LHCN-M2 (cell line): ENCODE data around the gene CXXC5. TPM values are rescaled to one million over a fixed set of nuclear protein-coding genes. Genes with fewer than 3 reads are reported as not detected.

Experiments used
- DNase-seq: peaks from one replicate; pipeline ENCODE4 v3.0.0-alpha.2; 2012; ENCODE audit warnings: low read depth
- total RNA-seq: library from RNA; depleted of rRNA; stranded (reverse); fragments of >200 nt; gene quantifications from 2 replicates; pipeline ENCODE4 v1.2.3, GENCODE V29; 2014

Gene CXXC5
- total RNA-seq, 1 experiment from 2014 or later, result 240 TPM

- no peak for DNase-seq
Observed at GRCh38 chr5:139680368-139681111, 32.4 kb downstream of the CXXC5 start.

DNA sequence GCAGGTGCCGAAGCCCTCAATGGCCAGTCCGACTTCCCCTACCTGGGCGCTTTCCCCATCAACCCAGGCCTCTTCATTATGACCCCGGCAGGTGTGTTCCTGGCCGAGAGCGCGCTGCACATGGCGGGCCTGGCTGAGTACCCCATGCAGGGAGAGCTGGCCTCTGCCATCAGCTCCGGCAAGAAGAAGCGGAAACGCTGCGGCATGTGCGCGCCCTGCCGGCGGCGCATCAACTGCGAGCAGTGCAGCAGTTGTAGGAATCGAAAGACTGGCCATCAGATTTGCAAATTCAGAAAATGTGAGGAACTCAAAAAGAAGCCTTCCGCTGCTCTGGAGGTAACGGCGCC is 32.9 kb downstream of the CXXC5 start:
- no peak for DNase-seq

DNA sequence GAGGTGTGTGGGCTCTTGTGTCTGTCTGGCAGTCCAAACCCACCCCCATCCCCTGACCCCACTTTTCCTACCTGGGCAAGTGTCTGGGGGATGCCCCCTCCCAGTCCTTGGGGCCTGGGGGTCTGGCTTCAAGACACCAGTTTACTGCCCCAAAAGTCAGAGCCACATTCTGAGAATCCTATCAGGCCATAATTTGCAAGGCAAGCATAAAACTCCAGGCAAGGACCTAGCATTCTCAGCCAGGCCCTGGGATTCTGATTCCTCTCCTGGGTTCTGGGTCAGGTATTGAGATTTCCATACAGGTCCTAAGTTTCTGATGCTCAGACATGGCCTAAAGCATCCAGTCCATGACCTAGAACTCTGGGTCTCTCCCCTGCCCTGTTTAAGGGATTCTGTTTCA is 33.3 kb downstream of the CXXC5 start:
- no peak for DNase-seq

DNA sequence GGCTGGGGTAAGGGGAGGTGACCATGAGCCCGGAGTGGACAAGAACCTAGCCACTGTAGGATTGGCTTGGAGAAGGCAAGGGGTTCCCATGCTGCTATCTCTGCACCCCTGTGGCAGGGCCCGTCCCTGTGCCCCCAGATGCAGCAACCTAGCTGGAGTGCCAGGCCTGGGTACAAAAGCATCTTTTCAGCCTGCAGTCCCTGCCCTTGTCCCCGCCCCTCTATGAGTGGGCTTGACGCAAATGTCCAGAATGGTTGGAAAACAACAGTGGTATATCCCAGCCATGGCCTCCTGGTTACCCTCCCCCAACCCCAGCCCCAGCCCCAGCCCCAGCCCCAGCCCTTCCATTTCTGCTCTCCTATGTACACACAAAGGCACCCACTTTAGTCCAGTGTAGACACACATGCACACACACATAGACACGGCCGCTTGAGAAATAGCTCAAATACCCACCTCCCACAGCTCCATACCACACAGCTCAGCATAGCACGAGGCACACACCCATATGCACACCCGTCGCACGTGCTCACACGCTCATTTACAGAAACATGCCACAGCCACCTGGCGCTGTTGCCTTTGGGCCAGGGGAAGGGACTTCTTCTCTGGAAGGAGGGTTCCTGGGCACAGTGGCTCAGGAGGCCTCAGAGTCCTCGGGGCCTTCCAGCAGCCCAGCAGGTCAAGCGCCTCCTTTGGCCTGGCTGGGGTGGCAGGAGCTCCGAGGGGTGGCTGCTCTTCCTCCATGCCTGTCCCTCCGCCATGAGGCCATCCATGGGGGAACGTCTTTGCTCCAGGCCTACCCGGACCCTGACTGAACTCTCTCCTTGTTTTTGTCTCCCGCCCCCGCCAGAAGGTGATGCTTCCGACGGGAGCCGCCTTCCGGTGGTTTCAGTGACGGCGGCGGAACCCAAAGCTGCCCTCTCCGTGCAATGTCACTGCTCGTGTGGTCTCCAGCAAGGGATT is 34.1 kb downstream of the CXXC5 start:
- no peak for DNase-seq

- DNase-seq, result no peak
Observed at GRCh38 chr5:139683295-139684271, 35.4 kb downstream of the CXXC5 start.

DNA sequence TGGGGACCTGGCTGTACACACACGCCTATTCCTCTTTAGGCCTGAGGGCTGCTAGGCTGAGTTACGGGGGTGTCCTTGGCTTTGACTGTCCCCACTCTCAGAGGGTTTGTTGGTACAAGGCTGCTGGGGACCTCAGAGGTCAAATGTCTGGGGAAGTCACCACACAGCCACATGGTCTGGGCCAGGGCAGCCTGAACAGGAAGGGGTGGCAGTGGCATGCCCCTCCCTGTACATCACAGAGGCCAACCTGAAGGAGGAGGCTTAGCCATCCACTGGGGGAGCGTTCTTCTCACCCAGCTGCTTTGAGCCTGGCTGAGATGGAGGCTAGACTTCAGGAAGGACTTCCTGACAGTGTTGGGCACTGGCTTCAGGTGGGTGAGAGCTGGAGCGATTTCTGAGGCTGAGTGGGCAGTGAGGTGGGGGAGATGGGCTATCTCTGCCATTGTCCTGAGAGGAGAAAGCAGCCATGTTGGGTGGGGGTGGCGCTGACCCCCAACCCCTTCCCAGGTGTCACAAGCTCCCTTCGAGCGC is 36.3 kb downstream of the CXXC5 start:
- no peak for DNase-seq

- peak; percentile 56 for DNase-seq
Observed at GRCh38 chr5:139684881-139685749, 37.0 kb downstream of the CXXC5 start.

DNA sequence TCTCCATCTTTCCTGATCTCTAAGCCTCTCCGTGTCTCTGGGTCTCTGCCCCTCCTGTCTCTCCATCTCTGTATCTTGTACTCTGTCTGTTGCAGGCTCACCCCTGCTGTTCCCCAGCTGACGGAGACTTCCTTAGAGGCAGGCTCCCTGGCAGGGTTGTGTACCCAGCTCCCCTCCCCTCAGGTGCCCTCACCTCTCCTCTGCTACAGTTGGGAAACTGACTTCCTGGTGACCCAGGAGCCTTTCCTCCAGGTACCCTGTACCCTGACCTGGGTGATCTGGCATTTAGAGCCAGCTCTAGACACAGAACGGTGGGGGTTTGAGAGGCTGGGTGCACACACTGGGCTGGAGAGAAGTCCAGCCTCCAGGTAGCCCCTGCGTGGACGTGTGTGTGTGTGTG is 37.7 kb downstream of the CXXC5 start:
- DNase-seq, result no peak

GRCh38 chr5:139686356-139686705 is 38.2 kb downstream of the CXXC5 start:
- no peak for DNase-seq

- no peak for DNase-seq
Observed at GRCh38 chr5:139686706-139687441, 38.7 kb downstream of the CXXC5 start.

DNA sequence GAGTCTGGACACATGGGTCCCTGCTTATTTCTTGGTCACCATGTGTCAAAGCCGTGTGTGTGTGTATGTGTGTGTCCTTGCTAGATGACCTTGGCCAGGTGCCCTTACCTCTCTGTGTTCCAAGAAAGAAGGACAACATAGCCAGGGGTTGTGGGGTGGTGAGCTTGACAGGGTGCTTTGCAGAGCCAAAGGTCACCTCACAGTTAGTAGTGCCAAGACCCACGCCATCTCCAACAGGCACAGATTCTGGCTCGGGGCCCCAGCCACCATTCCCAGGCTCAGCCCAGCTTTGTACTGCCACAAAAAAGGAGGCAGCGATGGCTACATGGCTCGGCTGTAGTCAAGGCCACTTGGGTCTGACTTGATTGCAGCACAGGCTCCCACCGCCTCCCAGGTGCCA is 39.5 kb downstream of the CXXC5 start:
- no peak for DNase-seq

DNA sequence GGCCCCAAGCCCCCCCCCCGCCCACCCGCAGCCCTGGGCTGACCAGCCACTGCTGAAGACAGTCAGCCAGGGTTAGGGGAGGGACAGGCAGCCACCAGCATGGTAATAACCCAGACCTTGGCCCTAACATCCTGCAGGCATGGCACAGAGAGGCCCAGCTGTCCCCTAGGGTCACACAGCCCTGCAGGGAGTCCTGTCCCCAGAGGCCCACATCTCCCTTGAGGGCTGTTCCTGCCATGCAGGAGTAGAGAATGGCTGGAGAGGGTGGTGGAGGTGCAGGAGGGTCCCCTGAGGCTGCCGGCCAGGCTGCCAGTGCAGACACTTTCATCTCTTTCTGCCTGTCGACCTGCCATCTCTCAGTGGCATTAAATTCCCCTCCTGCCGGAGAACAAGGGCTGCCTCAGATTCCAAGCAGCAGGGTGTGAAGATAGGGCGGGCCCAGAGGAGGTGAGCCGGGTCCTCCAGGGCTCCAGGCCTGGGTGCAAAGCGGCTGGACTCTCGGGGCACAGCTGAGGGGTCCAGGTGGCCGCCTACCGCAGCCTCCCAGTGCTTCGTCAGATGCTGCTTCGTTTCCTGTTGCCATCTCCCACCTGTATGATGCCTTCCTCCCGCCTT is 40.0 kb downstream of the CXXC5 start:
- DNase-seq, result no peak

- no peak for DNase-seq
Observed at GRCh38 chr5:139688751-139689372, 40.7 kb downstream of the CXXC5 start.

DNA sequence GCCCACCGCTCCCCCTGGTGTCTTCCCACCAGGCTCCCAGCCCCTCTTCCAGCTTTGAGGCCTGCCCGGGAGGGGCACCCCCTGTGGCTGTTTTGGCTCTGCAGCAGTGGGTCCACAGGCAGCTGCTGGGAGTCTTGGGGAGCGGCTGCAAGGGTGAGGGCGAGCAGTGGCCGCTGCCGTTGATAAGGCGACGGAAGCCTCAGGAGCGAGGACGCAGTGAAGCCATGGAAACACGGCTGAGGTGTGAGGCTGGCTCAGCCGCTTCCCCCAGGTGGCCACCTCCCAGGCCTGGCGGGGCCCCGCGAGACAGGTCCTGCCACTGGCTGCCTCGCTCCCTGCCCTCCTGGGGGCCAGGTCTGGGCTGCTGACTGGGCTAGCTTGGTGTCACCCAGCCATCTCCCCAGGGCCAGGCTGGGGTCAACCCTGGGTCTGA is 41.5 kb downstream of the CXXC5 start:
- DNase-seq, result no peak

DNA sequence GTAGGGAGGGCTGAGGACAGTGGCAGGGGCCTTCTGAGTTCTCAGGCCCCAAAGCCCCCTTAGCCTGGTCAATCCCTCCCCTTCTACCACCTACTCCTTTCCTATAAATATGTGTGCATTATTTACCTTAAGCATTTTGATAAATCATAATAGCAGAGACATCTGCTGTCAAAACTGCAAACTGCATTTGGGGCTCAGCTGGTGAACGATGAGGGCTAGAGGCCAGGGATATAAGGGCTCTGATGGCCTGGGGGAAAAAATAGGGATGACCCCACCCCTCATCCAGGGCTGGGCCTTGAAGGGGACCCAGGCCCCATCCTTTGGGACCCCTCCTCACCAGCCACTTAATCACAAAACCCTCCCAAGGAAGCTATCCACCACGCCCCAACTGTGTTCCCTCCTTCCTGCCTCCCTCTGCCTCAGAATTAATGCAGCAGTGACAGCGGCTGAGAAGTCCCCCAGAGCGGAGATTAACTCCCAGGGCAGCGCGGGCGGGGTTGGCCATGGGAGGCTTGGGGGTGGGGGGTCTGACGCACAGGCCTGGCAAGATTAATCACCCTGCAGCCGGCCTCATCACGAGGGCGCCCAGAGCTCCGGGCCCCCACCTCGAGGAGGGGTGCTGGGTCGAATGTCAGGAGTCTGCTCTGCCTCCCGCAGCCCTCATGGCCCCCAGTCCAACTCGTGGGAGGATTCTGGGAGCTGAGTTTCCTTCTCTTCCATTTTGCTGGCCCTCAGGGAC is 42.1 kb downstream of the CXXC5 start:
- DNase-seq, result peak; percentile 55

DNA sequence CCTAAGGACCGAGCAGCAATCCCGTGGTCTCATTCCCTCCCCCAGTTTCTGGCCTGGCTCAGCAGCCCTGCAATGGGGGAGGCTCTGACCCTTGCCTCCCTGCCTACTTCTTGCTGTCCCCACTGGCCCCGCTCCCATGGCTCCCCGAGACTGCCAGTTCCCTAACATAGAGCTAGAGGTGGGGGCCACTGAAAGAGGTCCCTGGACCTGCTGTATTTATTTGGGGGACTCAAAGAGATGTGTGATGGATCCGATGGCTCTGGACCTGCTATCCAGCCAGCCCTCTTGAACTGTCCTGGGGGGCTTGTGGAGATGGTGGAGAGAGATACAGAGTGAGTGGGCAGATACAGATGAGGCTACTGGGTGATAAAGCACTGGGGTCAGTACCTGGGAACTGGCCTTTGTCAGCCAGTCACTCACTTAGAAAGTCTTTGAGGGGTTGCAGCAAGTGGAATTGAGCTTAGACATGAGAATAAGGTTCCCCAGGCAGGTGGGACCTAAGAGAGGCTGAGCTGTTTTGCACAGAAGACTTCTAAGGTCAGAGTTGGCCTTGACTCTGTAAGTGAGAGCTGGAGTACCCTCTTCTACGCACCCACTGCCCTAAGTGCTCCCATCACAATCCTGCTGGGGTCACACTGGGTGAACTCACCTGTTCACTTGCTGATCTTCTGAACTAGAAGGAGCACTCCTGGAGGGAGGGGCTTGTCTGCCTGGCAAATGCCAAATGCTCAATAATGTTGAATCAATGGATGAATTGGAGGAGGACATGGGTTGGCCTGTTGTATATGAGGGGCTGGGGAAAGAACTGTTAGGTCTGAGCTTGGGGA is 42.9 kb downstream of the CXXC5 start:
- no peak for DNase-seq

- DNase-seq, result no peak
Observed at GRCh38 chr5:139692148-139692547, 44.0 kb downstream of the CXXC5 start.
